HEK293 (cell line): Measurements from ENCODE around the gene TTC9.

Source experiments
- CTCF ChIA-PET: fragments of 350-600 bp; formaldehyde crosslinking; extraction: SDS; loops from one replicate; lab custom pipeline; 2021; ENCODE audit warnings: antibody characterized with exemption; lab: Yijun Ruan, JAX
- POLR2A ChIA-PET: fragments of 300-600 bp; formaldehyde crosslinking; extraction: SDS; loops from one replicate; lab custom pipeline; 2020; ENCODE audit warnings: antibody characterized with exemption, inconsistent platforms; lab: Yijun Ruan, JAX
- H3K27ac ChIP-seq: fragments of 200-500 bp; sonication (Bioruptor generic); 2 replicates; pipeline ENCODE4 v1.5.1; 2014; ENCODE audit warnings: low read depth, low read length, control low read depth, inconsistent platforms; ENCODE audit errors: extremely low read depth
- H3K36me3 ChIP-seq, 2 experiments: fragments of 200-500 bp in 1 of 2; sonication (Bioruptor generic) in 1 of 2; 1 replicate in 1 of 2; 2 replicates in 1 of 2; pipeline ENCODE4 v1.5.1; 2014 to 2017; ENCODE audit warnings: inconsistent platforms in 2 of 2, low read length in 2 of 2; ENCODE audit not compliant: control insufficient read depth in 2 of 2, insufficient read depth in 1 of 2
- H3K4me1 ChIP-seq: fragments of 200-500 bp; sonication (Bioruptor generic); 2 replicates; pipeline ENCODE4 v1.5.1; 2014; ENCODE audit warnings: mild to moderate bottlenecking, low read length, inconsistent platforms; ENCODE audit not compliant: control insufficient read depth, insufficient read depth
- H3K4me3 ChIP-seq: 2 replicates; pipeline ENCODE4 v1.5.1; 2011; ENCODE audit warnings: low read depth, mild to moderate bottlenecking, control low read depth, low read length, moderate library complexity
- H3K9me3 ChIP-seq: fragments of 200-500 bp; sonication (Bioruptor generic); 2 replicates; pipeline ENCODE4 v1.5.1; 2014; ENCODE audit warnings: low read depth, low read length, inconsistent platforms; ENCODE audit not compliant: control insufficient read depth, insufficient read depth
- OSR2 ChIP-seq: fragments of 450-650 bp; formaldehyde crosslinking; IDR thresholded peaks from 2 replicates; pipeline ENCODE4 v1.5.1; 2016; ENCODE audit warnings: missing biosample characterization, missing genetic modification characterization
- REPIN1 ChIP-seq: fragments of 450-650 bp; formaldehyde crosslinking; IDR thresholded peaks from 2 replicates; pipeline ENCODE4 v1.5.1; 2017; ENCODE audit warnings: missing biosample characterization, missing genetic modification characterization, low read depth
- TRIM28 ChIP-seq: IDR thresholded peaks from 2 replicates; pipeline ENCODE4 v1.6.1; 2011; ENCODE audit warnings: low read length, control low read depth, borderline replicate concordance
- ZNF112 ChIP-seq: fragments of 450-650 bp; formaldehyde crosslinking; IDR thresholded peaks from 2 replicates; pipeline ENCODE4 v1.5.0; 2017; ENCODE audit warnings: missing biosample characterization, missing genetic modification characterization
- ZNF16 ChIP-seq: fragments of 450-650 bp; formaldehyde crosslinking; IDR thresholded peaks from 2 replicates; pipeline ENCODE4 v1.5.1; 2016; ENCODE audit warnings: low read depth, missing biosample characterization, missing genetic modification characterization
- ZNF174 ChIP-seq: fragments of 450-650 bp; formaldehyde crosslinking; IDR thresholded peaks from 2 replicates; pipeline ENCODE4 v1.5.0; 2017; ENCODE audit warnings: missing biosample characterization, mild to moderate bottlenecking, missing genetic modification characterization
- ZNF341 ChIP-seq: fragments of 450-650 bp; formaldehyde crosslinking; IDR thresholded peaks from 2 replicates; pipeline ENCODE4; 2016; ENCODE audit warnings: low read depth, missing biosample characterization, missing genetic modification characterization
- ZNF366 ChIP-seq: fragments of 450-650 bp; formaldehyde crosslinking; conservative IDR thresholded peaks from 2 replicates; pipeline ENCODE4 v1.5.1; 2016; ENCODE audit warnings: missing biosample characterization, missing genetic modification characterization
- ZNF394 ChIP-seq: fragments of 450-650 bp; formaldehyde crosslinking; IDR thresholded peaks from 2 replicates; pipeline ENCODE4 v1.5.1; 2016; ENCODE audit warnings: missing biosample characterization, missing genetic modification characterization, mild to moderate bottlenecking, moderate library complexity, borderline replicate concordance
- ZNF48 ChIP-seq: fragments of 450-650 bp; formaldehyde crosslinking; IDR thresholded peaks from 2 replicates; pipeline ENCODE4 v1.5.1; 2016; ENCODE audit warnings: missing biosample characterization, missing genetic modification characterization
- ZNF585B ChIP-seq: fragments of 450-650 bp; formaldehyde crosslinking; IDR thresholded peaks from 2 replicates; pipeline ENCODE4 v1.5.1; 2016; ENCODE audit warnings: missing biosample characterization, missing genetic modification characterization
- ZNF623 ChIP-seq: fragments of 450-650 bp; formaldehyde crosslinking; IDR thresholded peaks from 2 replicates; pipeline ENCODE4 v1.5.1; 2016; ENCODE audit warnings: missing biosample characterization, missing genetic modification characterization
- ZNF76 ChIP-seq: fragments of 450-650 bp; formaldehyde crosslinking; IDR thresholded peaks from 2 replicates; pipeline ENCODE4; 2016; ENCODE audit warnings: low read depth, missing biosample characterization, missing genetic modification characterization, borderline replicate concordance
- ZNF785 ChIP-seq: fragments of 450-650 bp; formaldehyde crosslinking; IDR thresholded peaks from 2 replicates; pipeline ENCODE4 v1.5.1; 2016; ENCODE audit warnings: missing biosample characterization, missing genetic modification characterization
- TF ChIP-seq, protein P1 (sequence below): fragments of 450-650 bp; formaldehyde crosslinking; IDR thresholded peaks from 2 replicates; pipeline ENCODE4 v1.5.1; 2016; ENCODE audit warnings: missing biosample characterization, missing genetic modification characterization
- TF ChIP-seq, protein P2 (sequence below): fragments of 450-650 bp; formaldehyde crosslinking; IDR thresholded peaks from 2 replicates; pipeline ENCODE4 v1.5.1; 2016; ENCODE audit warnings: missing biosample characterization, missing genetic modification characterization
- TF ChIP-seq, protein P3 (sequence below): fragments of 450-650 bp; formaldehyde crosslinking; IDR thresholded peaks from 2 replicates; pipeline ENCODE4 v1.5.1; 2016; ENCODE audit warnings: missing biosample characterization, missing genetic modification characterization
- TF ChIP-seq, protein P4 (sequence below): fragments of 450-650 bp; formaldehyde crosslinking; IDR thresholded peaks from 2 replicates; pipeline ENCODE4 v1.5.1; 2017; ENCODE audit warnings: missing biosample characterization, missing genetic modification characterization

Gene TTC9

DNA sequence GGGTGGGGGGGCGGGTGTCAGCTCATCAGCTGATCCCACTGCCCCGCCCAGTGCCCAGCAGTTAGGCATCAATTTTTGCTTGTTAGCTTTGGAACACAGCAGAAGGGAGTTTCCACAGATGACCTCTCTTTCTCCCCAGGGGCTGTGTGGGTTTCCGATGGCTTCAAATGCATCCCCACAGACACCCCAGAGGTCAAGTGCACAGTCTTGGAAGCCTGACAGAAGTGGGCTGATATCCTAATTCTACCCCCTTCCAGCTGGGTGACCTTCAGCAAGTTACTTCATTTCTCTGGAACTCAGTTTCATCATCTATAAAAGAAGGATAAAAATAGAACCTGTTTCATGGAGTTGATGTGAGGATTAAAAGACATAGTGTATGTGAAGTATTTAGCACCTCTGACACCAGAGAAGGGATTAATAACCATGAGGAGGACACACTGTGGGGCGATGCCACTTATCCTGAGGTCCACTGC, 22.0 kb downstream of the TTC9 start (continued):
- TF ChIP-seq, protein P1, sequence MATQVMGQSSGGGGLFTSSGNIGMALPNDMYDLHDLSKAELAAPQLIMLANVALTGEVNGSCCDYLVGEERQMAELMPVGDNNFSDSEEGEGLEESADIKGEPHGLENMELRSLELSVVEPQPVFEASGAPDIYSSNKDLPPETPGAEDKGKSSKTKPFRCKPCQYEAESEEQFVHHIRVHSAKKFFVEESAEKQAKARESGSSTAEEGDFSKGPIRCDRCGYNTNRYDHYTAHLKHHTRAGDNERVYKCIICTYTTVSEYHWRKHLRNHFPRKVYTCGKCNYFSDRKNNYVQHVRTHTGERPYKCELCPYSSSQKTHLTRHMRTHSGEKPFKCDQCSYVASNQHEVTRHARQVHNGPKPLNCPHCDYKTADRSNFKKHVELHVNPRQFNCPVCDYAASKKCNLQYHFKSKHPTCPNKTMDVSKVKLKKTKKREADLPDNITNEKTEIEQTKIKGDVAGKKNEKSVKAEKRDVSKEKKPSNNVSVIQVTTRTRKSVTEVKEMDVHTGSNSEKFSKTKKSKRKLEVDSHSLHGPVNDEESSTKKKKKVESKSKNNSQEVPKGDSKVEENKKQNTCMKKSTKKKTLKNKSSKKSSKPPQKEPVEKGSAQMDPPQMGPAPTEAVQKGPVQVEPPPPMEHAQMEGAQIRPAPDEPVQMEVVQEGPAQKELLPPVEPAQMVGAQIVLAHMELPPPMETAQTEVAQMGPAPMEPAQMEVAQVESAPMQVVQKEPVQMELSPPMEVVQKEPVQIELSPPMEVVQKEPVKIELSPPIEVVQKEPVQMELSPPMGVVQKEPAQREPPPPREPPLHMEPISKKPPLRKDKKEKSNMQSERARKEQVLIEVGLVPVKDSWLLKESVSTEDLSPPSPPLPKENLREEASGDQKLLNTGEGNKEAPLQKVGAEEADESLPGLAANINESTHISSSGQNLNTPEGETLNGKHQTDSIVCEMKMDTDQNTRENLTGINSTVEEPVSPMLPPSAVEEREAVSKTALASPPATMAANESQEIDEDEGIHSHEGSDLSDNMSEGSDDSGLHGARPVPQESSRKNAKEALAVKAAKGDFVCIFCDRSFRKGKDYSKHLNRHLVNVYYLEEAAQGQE (tag by site-specific recombination) = no peak
- TF ChIP-seq ZNF585B (tag by site-specific recombination) (no peak), ZNF112 (tag by site-specific recombination) (no peak), ZNF76 (tag by site-specific recombination) (no peak), REPIN1 (tag by site-specific recombination) (no peak)

DNA sequence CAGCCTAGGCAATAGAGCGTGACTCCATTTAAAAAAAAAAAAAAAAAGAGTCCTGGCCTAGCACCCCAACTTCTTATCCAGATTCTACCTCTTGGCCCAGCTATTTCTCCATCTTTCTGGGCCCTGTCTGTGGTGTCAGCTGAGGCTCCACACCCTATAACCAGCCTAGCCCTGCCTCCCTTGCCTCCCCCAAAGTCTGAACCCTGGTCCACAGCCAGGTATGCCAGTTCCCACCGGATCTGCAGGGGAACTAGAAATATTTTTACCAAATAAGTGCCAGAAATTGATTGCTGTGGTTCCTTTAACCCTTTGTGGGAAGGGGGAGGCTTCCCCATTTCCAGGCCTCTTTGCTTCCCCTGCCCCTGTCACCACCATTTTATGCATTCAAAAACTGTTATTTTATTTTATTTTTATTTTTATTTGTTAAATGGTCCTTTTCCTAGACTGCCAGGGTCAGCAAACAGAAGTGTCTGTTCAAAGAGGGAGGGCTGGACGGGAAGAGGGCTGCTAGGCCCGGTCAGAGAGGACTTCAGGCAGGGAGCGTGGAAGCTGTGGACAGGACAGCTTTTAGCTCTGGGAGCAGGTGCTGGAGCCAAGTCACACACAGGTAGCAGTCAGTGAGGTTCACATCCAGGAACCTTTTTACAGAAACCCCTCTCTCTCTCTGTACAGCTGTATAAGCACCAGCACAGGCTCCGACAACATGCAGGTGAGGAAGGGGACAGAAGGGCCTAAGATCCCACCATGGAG, 23.2 kb downstream of the TTC9 start:
- Histone ChIP-seq H3K9me3 (no peaks in the 10 kb centered on the region), H3K4me3 (no peak overlapping the region), H3K4me1 (no peaks in the 10 kb centered on the region), H3K27ac (no peak overlapping the region), H3K36me3 (no peaks in the 10 kb centered on the region; a peak in 1 of 3 replicates)
- CTCF ChIA-PET = no interaction called here
- TF ChIP-seq TRIM28 (no peak), ZNF394 (tag by site-specific recombination) (no peak), ZNF785 (tag by site-specific recombination) (no peak), ZNF48 (tag by site-specific recombination) (no peak), OSR2 (no peak), ZNF366 (tag by site-specific recombination) (no peak), ZNF174 (tag by site-specific recombination) (no peak), ZNF341 (tag by site-specific recombination) (no peak), ZNF16 (tag by site-specific recombination) (no peak), ZNF623 (tag by site-specific recombination) (no peak)
- TF ChIP-seq, protein P2, sequence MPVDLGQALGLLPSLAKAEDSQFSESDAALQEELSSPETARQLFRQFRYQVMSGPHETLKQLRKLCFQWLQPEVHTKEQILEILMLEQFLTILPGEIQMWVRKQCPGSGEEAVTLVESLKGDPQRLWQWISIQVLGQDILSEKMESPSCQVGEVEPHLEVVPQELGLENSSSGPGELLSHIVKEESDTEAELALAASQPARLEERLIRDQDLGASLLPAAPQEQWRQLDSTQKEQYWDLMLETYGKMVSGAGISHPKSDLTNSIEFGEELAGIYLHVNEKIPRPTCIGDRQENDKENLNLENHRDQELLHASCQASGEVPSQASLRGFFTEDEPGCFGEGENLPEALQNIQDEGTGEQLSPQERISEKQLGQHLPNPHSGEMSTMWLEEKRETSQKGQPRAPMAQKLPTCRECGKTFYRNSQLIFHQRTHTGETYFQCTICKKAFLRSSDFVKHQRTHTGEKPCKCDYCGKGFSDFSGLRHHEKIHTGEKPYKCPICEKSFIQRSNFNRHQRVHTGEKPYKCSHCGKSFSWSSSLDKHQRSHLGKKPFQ = no peak
- TF ChIP-seq, protein P3, sequence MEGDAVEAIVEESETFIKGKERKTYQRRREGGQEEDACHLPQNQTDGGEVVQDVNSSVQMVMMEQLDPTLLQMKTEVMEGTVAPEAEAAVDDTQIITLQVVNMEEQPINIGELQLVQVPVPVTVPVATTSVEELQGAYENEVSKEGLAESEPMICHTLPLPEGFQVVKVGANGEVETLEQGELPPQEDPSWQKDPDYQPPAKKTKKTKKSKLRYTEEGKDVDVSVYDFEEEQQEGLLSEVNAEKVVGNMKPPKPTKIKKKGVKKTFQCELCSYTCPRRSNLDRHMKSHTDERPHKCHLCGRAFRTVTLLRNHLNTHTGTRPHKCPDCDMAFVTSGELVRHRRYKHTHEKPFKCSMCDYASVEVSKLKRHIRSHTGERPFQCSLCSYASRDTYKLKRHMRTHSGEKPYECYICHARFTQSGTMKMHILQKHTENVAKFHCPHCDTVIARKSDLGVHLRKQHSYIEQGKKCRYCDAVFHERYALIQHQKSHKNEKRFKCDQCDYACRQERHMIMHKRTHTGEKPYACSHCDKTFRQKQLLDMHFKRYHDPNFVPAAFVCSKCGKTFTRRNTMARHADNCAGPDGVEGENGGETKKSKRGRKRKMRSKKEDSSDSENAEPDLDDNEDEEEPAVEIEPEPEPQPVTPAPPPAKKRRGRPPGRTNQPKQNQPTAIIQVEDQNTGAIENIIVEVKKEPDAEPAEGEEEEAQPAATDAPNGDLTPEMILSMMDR = no peak
- TF ChIP-seq, protein P4, sequence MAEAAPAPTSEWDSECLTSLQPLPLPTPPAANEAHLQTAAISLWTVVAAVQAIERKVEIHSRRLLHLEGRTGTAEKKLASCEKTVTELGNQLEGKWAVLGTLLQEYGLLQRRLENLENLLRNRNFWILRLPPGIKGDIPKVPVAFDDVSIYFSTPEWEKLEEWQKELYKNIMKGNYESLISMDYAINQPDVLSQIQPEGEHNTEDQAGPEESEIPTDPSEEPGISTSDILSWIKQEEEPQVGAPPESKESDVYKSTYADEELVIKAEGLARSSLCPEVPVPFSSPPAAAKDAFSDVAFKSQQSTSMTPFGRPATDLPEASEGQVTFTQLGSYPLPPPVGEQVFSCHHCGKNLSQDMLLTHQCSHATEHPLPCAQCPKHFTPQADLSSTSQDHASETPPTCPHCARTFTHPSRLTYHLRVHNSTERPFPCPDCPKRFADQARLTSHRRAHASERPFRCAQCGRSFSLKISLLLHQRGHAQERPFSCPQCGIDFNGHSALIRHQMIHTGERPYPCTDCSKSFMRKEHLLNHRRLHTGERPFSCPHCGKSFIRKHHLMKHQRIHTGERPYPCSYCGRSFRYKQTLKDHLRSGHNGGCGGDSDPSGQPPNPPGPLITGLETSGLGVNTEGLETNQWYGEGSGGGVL (tag by site-specific recombination) = no peak
- POLR2A ChIA-PET = interaction anchor here (0.9 kb wide), 1 partner anchor 23 kb away, joined by 3 read pairs; the partner anchor contains the start of gene TTC9
